Keratinocyte (primary cell): Measurements from ENCODE around the gene FAM53B. TPM values are rescaled to one million over a fixed set of nuclear protein-coding genes. Genes with fewer than 3 reads are reported as not detected.
A peak's percentile ranks its signal among the peaks of the same experiment; 100 is the strongest.

ENCODE experiments used
- DNase-seq: peaks from one replicate; pipeline ENCODE4 v3.0.0-alpha.2; 2011; ENCODE audit warnings: low read depth, missing footprints, low spot score
- FAIRE-seq: peaks from 2 replicates; lab custom pipeline; 2011; peaks lifted over from hg19 to GRCh38; lab: Jason Lieb, UNC
- H2AFZ ChIP-seq: 2 replicates; pipeline ENCODE4 v1.6.0; 2012; ENCODE audit warnings: low read length, control low read depth, inconsistent platforms; ENCODE audit not compliant: control insufficient read depth
- H3K27ac ChIP-seq: 2 replicates; pipeline ENCODE4 v1.5.1; 2011; ENCODE audit warnings: low read length; ENCODE audit not compliant: control insufficient read depth, insufficient read depth
- H3K27me3 ChIP-seq: 3 replicates; pipeline ENCODE4 v1.6.0; 2011; ENCODE audit warnings: low read length; ENCODE audit not compliant: control insufficient read depth, insufficient read depth; ENCODE audit errors: extremely low read depth
- H3K36me3 ChIP-seq, 2 experiments: 2 replicates in 1 of 2; 3 replicates in 1 of 2; pipeline ENCODE4 v1.5.1; 2011; ENCODE audit warnings: low read length in 2 of 2, mild to moderate bottlenecking in 1 of 2; ENCODE audit not compliant: control insufficient read depth in 2 of 2, insufficient read depth in 2 of 2; ENCODE audit errors: extremely low read depth in 1 of 2
- H3K4me1 ChIP-seq: 3 replicates; pipeline ENCODE4 v1.5.1; 2011; ENCODE audit warnings: low read length; ENCODE audit not compliant: control insufficient read depth, insufficient read depth; ENCODE audit errors: extremely low read depth
- H3K4me2 ChIP-seq: 3 replicates; pipeline ENCODE4 v1.6.0; 2011; ENCODE audit warnings: low read depth, low read length; ENCODE audit not compliant: control insufficient read depth, insufficient read depth; ENCODE audit errors: extremely low read depth
- H3K4me3 ChIP-seq, 3 experiments: fragments of 200-600 bp in 1 of 3; sonication (generic) in 1 of 3; 2 replicates in 2 of 3; 3 replicates in 1 of 3; pipeline ENCODE4 v1.5.1; 2011 to 2016; ENCODE audit warnings: low read length in 3 of 3, mild to moderate bottlenecking in 3 of 3, control low read depth in 2 of 3, inconsistent platforms in 1 of 3, low read depth in 1 of 3, mixed read lengths in 1 of 3, mixed run types in 1 of 3, moderate library complexity in 1 of 3; ENCODE audit not compliant: control insufficient read depth in 2 of 3, insufficient read depth in 2 of 3; ENCODE audit errors: extremely low read depth in 1 of 3
- H3K79me2 ChIP-seq: 2 replicates; pipeline ENCODE4 v1.6.0; 2012; ENCODE audit warnings: low read length; ENCODE audit not compliant: control insufficient read depth, insufficient read depth
- H3K9ac ChIP-seq: 3 replicates; pipeline ENCODE4 v1.6.0; 2011; ENCODE audit warnings: low read length; ENCODE audit not compliant: control insufficient read depth, insufficient read depth; ENCODE audit errors: extremely low read depth
- H3K9me1 ChIP-seq: 3 replicates; pipeline ENCODE4 v1.6.0; 2011; ENCODE audit warnings: low read length; ENCODE audit not compliant: control insufficient read depth, insufficient read depth; ENCODE audit errors: extremely low read depth
- H3K9me3 ChIP-seq: 2 replicates; pipeline ENCODE4 v1.5.1; 2012; ENCODE audit warnings: low read depth, low read length; ENCODE audit not compliant: control insufficient read depth
- H4K20me1 ChIP-seq: 3 replicates; pipeline ENCODE4 v1.6.0; 2011; ENCODE audit warnings: low read length; ENCODE audit not compliant: control insufficient read depth, insufficient read depth; ENCODE audit errors: extremely low read depth
- CTCF ChIP-seq, 3 experiments: IDR thresholded peaks in 1 of 3; conservative IDR thresholded peaks in 1 of 3; optimal IDR thresholded peaks in 1 of 3; 2 replicates in 2 of 3; 3 replicates in 1 of 3; pipeline versions ENCODE3 to v1.5.1; 2011; ENCODE audit warnings: low read length in 3 of 3, mild to moderate bottlenecking in 3 of 3, moderate library complexity in 2 of 3, control low read depth in 1 of 3, inconsistent platforms in 1 of 3; ENCODE audit not compliant: insufficient read depth in 2 of 3; ENCODE audit errors: extremely low read depth in 1 of 3
- EZH2 ChIP-seq: IDR thresholded peaks from one replicate; pipeline ENCODE4 v1.6.1; 2012; ENCODE audit warnings: inconsistent platforms, mild to moderate bottlenecking, low read length, moderate library complexity
- dilution Hi-C: fragments of 300-500 bp; cut with MboI; formaldehyde crosslinking; loops from one replicate; pipeline ENCODE4 v1.7.0; 2020; ENCODE audit warnings: low sequenced_read_pairs; ENCODE audit not compliant: extremely low pct_ligation_motif_present
- polyA plus RNA-seq, 5 experiments: library from polyadenylated mRNA; depleted of rRNA in 3 of 5; stranded (reverse) in 3 of 5; stranded (forward) in 1 of 5; unstranded in 1 of 5; fragments of >200 nt; gene quantifications; 1 replicate in 1 of 5; 2 replicates in 3 of 5; 3 replicates in 1 of 5; pipeline versions ENCODE4 v1.2.1 to v1.2.3, GENCODE V29; 2011 to 2012; ENCODE audit warnings: missing spikeins in 2 of 5, low read depth in 1 of 5, low replicate concordance in 1 of 5

Gene FAM53B
- polyA plus RNA-seq, 1 donor (not counting 4 experiments of a cell fraction or from before 2014, with no cell fraction given) = 8.6 TPM

- H2AFZ ChIP-seq = no peak overlapping the region
- H3K36me3 ChIP-seq = peaks cover 0 to 2% of the 10 kb centered on the region in 2 experiments
- H3K27ac ChIP-seq = no peak overlapping the region
- peak overlapping the region; percentile 17 for H3K4me2 ChIP-seq
- DNase-seq (no peak), FAIRE-seq (no peak)
- peaks cover 12% of the 10 kb centered on the region for H3K4me1 ChIP-seq
- dilution Hi-C loops = no loop called here
- no peaks in the 10 kb centered on the region for H4K20me1 ChIP-seq
- no peaks in the 10 kb centered on the region for H3K27me3 ChIP-seq
- TF ChIP-seq CTCF (optimal IDR thresholded peaks at IDR 0.05 in 1 of 3, IDR thresholded peaks at IDR 0.05 in 1 of 3, conservative IDR thresholded peaks at IDR 0.05 in 1 of 3; ENCODE audit: extremely low read depth in 1 of 3, insufficient read depth in 2 of 3, low read length in 3 of 3) = no peak
- TF ChIP-seq EZH2 = no peak
- H3K79me2 ChIP-seq = peaks cover 15% of the 10 kb centered on the region
- no peaks in the 10 kb centered on the region for H3K9me3 ChIP-seq
- peaks cover 2% of the 10 kb centered on the region for H3K9me1 ChIP-seq
- no peak overlapping the region for H3K4me3 ChIP-seq
- H3K9ac ChIP-seq = no peak overlapping the region
Measured at GRCh38 chr10:124640538-124641231, 103.5 kb downstream of the FAM53B start.

GRCh38 chr10:124640056-124640455 lies 104.1 kb downstream of the FAM53B start:
- no peak overlapping the region for H3K4me3 ChIP-seq
- dilution Hi-C loops = no loop called here
- FAIRE-seq (no peak), DNase-seq (no peak)
- peaks cover 12% of the 10 kb centered on the region for H3K4me1 ChIP-seq
- no peaks in the 10 kb centered on the region for H4K20me1 ChIP-seq
- TF ChIP-seq CTCF (optimal IDR thresholded peaks at IDR 0.05 in 1 of 3, IDR thresholded peaks at IDR 0.05 in 1 of 3, conservative IDR thresholded peaks at IDR 0.05 in 1 of 3; ENCODE audit: extremely low read depth in 1 of 3, insufficient read depth in 2 of 3, low read length in 3 of 3) = no peak
- no peak for TF ChIP-seq EZH2
- H3K9me1 ChIP-seq = peaks cover 2% of the 10 kb centered on the region
- H3K27me3 ChIP-seq = no peaks in the 10 kb centered on the region
- H3K27ac ChIP-seq = no peak overlapping the region
- H3K79me2 ChIP-seq = peaks cover 15% of the 10 kb centered on the region
- H2AFZ ChIP-seq = no peak overlapping the region
- no peaks in the 10 kb centered on the region for H3K9me3 ChIP-seq
- H3K4me2 ChIP-seq = no peak overlapping the region
- H3K9ac ChIP-seq = no peak overlapping the region
- H3K36me3 ChIP-seq = peaks cover 0 to 2% of the 10 kb centered on the region in 2 experiments
